ENCODE measurements around the gene HS1BP3. TPM values are rescaled to one million over a fixed set of nuclear protein-coding genes. Genes with fewer than 3 reads are reported as not detected.

Gene HS1BP3
- total and polyA plus RNA-seq, 9 of the 15 experiments (the other 6 are each of a cell fraction or from before 2014, with no cell fraction given), result 0.41 to 8.3 (median 5.9) TPM

DNA sequence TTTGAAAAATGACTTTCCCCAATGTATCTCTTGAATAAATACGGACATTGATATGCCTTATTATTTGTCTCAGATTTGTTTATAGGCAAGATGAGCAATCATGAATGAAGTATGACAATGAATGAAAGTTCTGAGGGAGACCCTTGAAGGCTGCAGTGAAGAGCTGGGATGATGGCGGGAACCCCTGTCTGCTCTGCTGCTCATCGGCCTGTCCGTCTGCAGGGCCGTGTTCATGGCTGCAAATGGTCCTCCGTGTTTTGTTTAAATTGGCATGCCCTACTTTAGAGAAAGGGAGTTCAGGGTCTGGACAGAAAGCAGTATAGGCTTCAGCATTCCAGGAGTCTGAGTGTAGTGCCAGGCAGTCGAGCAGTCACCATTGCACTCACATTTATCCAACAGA, 1.2 kb upstream of the HS1BP3 start:
- BruUV-seq (replicated peaks), result no TSS peak
- CTCF ChIA-PET (ENCODE audit: low intra/inter-chr PET ratio), result interaction anchor here (1.5 kb wide), 1 partner anchor 17 kb away, joined by 3 read pairs; no protein-coding TSS in a partner anchor
- H3K4me3 ChIP-seq, result no peak overlapping the region
- no peak overlapping the region; the same call in 1 of the 2 replicates for H2AFZ ChIP-seq (ENCODE audit: low read depth, low read length)
- no peaks in the 10 kb centered on the region; the same call in 1 of the 2 replicates for H4K20me1 ChIP-seq (replicated peaks; ENCODE audit: control insufficient read depth, insufficient read depth, low read length)
- TF ChIP-seq ZNF121 (CRISPR knock-in tag; conservative IDR thresholded peaks at IDR 0.05) (no peak), PML (IDR thresholded peaks at IDR 0.05; ENCODE audit: low read length) (no peak)
- TF ChIP-seq, protein P1, sequence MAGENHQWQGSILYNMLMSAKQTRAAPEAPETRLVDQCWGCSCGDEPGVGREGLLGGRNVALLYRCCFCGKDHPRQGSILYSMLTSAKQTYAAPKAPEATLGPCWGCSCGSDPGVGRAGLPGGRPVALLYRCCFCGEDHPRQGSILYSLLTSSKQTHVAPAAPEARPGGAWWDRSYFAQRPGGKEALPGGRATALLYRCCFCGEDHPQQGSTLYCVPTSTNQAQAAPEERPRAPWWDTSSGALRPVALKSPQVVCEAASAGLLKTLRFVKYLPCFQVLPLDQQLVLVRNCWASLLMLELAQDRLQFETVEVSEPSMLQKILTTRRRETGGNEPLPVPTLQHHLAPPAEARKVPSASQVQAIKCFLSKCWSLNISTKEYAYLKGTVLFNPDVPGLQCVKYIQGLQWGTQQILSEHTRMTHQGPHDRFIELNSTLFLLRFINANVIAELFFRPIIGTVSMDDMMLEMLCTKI (IDR thresholded peaks at IDR 0.05; ENCODE audit: partially characterized antibody), result no peak
- H3K36me3 ChIP-seq (ENCODE audit: control insufficient read depth, insufficient read depth, low read length), result no peaks in the 10 kb centered on the region
- in situ Hi-C loops (cut with MboI) (loop anchor here (25.0 kb wide), 1 partner anchor 610 kb away; no protein-coding TSS in a partner anchor), intact Hi-C loops (cut with micrococcal nuclease) (no loop called here)
- H3K4me1 ChIP-seq (replicated peaks in 1 of 2; ENCODE audit: control insufficient read depth in 2 of 2, insufficient read depth in 2 of 2, low read length in 2 of 2), result peaks cover 6 to 20% of the 10 kb centered on the region in 2 experiments; a peak in 3 of 5 replicates
- H3K9ac ChIP-seq (ENCODE audit: insufficient read depth in 1 of 2, low read depth in 2 of 2, low read length in 2 of 2), result no peak overlapping the region
- no peaks in the 10 kb centered on the region for H3K9me1 ChIP-seq (ENCODE audit: control insufficient read depth, insufficient read depth, low read length)
- ATAC-seq (no peak), DNase-seq (ENCODE audit: extremely low read depth in 1 of 4, low spot score in 3 of 4) (no peak), FAIRE-seq (no peak)
- H3K27me3 ChIP-seq (ENCODE audit: control insufficient read depth in 2 of 2, insufficient read depth in 2 of 2, low read length in 2 of 2), result peaks cover 5 to 25% of the 10 kb centered on the region in 2 experiments; a peak in 3 of 5 replicates
- no peaks in the 10 kb centered on the region for H3K9me3 ChIP-seq (replicated peaks; ENCODE audit: control insufficient read depth, insufficient read depth, low read depth, low read length)
- POLR2A ChIA-PET, result interaction anchor here (1.0 kb wide), 1 partner anchor 9 kb away, joined by 3 read pairs; no protein-coding TSS in a partner anchor
- H3K4me2 ChIP-seq (ENCODE audit: insufficient read depth, low read length), result no peak overlapping the region
- H3K27ac ChIP-seq (ENCODE audit: extremely low read depth, low read depth, low read length), result no peak overlapping the region
- 77% methylated on average over 7 of the region's 7 CpGs for WGBS (ENCODE audit: insufficient coverage, low coverage, missing lambda C conversion rate)
- H3K79me2 ChIP-seq (ENCODE audit: control insufficient read depth, insufficient read depth, low read length), result no peaks in the 10 kb centered on the region; the same call in 2 of the 3 replicates
